Natural killer cell (primary cell): Measurements from ENCODE around the gene KAZN. TPM values are rescaled to one million over a fixed set of nuclear protein-coding genes. Genes with fewer than 3 reads are reported as not detected.
A peak's percentile ranks its signal among the peaks of the same experiment; 100 is the strongest.

ENCODE experiments used
- ATAC-seq, 3 donors: fragments of 150-1000 bp in 2 of 3; fragments of 200-7000 bp in 1 of 3; cut with Tn5 transposase; 1 replicate in 1 of 3; 2 replicates in 2 of 3; pipeline ENCODE4 v1.10.0; 2021; ENCODE audit warnings: mild to moderate bottlenecking in 2 of 3, moderate library complexity in 2 of 3
- DNase-seq, 2 donors: peaks; one replicate each; pipeline versions ENCODE4 v3.0.0 to v3.0.0-alpha.2; 2013 to 2021; ENCODE audit warnings: mixed read lengths in 1 of 2
- H3K27ac ChIP-seq: one replicate; pipeline ENCODE4 v1.5.1; 2013; ENCODE audit warnings: mild to moderate bottlenecking, low read length
- H3K27me3 ChIP-seq: one replicate; pipeline ENCODE4 v1.6.1; 2013; ENCODE audit warnings: low read length; ENCODE audit not compliant: control insufficient read depth, insufficient read depth
- H3K36me3 ChIP-seq: one replicate; pipeline ENCODE4 v1.6.1; 2013; ENCODE audit warnings: low read length; ENCODE audit not compliant: control insufficient read depth, insufficient read depth
- H3K4me1 ChIP-seq: one replicate; pipeline ENCODE4 v1.6.1; 2013; ENCODE audit warnings: low read length; ENCODE audit not compliant: control insufficient read depth, insufficient read depth
- H3K4me3 ChIP-seq: one replicate; pipeline ENCODE4 v1.5.1; 2013; ENCODE audit warnings: low read length
- H3K9me3 ChIP-seq: one replicate; pipeline ENCODE4 v1.6.1; 2013; ENCODE audit warnings: low read length; ENCODE audit not compliant: control insufficient read depth, insufficient read depth
- H3K27ac Mint-ChIP-seq, 2 donors: one replicate each; pipeline ENCODE4 v1.8.0; 2022; ENCODE audit warnings: mild to moderate bottlenecking in 2 of 2, mixed read lengths in 2 of 2, moderate library complexity in 1 of 2
- H3K27me3 Mint-ChIP-seq, 2 donors: one replicate each; pipeline ENCODE4 v1.8.0; 2022; ENCODE audit warnings: low read depth in 2 of 2, mixed read lengths in 2 of 2
- H3K36me3 Mint-ChIP-seq: one replicate; pipeline ENCODE4 v1.8.0; 2022; ENCODE audit warnings: mixed read lengths
- H3K4me1 Mint-ChIP-seq, 2 donors: one replicate each; pipeline ENCODE4 v1.8.0; 2022; ENCODE audit warnings: mixed read lengths in 2 of 2
- H3K4me3 Mint-ChIP-seq: one replicate; pipeline ENCODE4 v1.8.0; 2022; ENCODE audit warnings: mild to moderate bottlenecking, moderate library complexity, mixed read lengths
- H3K9me3 Mint-ChIP-seq, 2 donors: one replicate each; pipeline ENCODE4 v1.8.0; 2022; ENCODE audit warnings: mixed read lengths in 2 of 2
- WGBS: methylation state at CpG from one replicate; pipeline ENCODE4 v1.1.7; 2013; ENCODE audit warnings: missing lambda C conversion rate; ENCODE audit not compliant: insufficient coverage; 5-methylcytosine and 5-hydroxymethylcytosine counted together
- intact Hi-C: fragments of 100-400 bp; cut with micrococcal nuclease; formaldehyde crosslinking; loops from one replicate; pipeline ENCODE4 v1.14.2; 2022
- total RNA-seq, 4 donors: library from RNA; stranded (reverse); fragments of 120-200 nt in 1 of 4; gene quantifications; one replicate each; pipeline versions ENCODE4 v1.2.3 to v1.2.4, GENCODE V29; 2013 to 2022
- TF ChIP-seq, protein P1 (sequence below): fragments of 200-600 bp; IDR thresholded peaks from one replicate; pipeline ENCODE4 v1.8.0; 2022; ENCODE audit warnings: antibody characterized with exemption

Gene KAZN
- total RNA-seq, 3 donors from 2014 or later (not counting 1 experiment from before 2014, with no cell fraction given), result 1.2 to 2.0 (median 1.7) TPM

DNA sequence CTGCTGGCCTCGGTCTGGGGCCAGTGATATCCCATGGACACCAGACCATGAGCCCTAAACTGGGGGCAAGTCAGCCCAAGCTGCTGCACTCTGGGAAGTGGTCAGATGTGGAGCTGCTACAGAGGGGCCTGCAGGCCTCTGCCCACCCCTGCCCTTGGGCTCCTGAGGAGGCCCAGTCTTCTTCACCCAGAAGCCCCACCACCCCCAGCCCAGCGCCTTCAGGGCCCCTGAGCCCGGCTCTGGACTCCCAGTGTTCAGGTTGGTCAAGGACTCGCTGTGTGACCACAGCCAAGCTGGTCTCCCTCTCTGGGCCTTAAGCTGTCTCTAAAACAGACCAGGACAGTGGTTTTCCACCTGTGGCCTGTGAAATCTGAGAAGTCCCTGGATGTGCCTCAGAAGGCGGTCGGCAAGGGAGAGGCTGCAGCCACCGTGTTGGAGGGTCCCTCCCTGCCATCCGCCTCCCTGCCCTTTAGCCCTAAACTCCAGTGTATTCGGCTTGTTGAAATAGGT is 475.4 kb downstream of the KAZN start:
- H3K27me3 ChIP-seq, result no peaks in the 10 kb centered on the region
- no peak overlapping the region for H3K27ac Mint-ChIP-seq
- intact Hi-C loops, result no loop called here
- ATAC-seq (no peak), DNase-seq (no peak)
- H3K4me1 ChIP-seq, result peaks cover 15% of the 10 kb centered on the region
- 93% methylated on average over 9 of the region's 9 CpGs for WGBS
- H3K4me1 Mint-ChIP-seq, result peaks cover 17 to 58% of the 10 kb centered on the region in 2 donors
- H3K36me3 Mint-ChIP-seq, result no peaks in the 10 kb centered on the region
- no peak overlapping the region for H3K27ac ChIP-seq
- TF ChIP-seq, protein P1, sequence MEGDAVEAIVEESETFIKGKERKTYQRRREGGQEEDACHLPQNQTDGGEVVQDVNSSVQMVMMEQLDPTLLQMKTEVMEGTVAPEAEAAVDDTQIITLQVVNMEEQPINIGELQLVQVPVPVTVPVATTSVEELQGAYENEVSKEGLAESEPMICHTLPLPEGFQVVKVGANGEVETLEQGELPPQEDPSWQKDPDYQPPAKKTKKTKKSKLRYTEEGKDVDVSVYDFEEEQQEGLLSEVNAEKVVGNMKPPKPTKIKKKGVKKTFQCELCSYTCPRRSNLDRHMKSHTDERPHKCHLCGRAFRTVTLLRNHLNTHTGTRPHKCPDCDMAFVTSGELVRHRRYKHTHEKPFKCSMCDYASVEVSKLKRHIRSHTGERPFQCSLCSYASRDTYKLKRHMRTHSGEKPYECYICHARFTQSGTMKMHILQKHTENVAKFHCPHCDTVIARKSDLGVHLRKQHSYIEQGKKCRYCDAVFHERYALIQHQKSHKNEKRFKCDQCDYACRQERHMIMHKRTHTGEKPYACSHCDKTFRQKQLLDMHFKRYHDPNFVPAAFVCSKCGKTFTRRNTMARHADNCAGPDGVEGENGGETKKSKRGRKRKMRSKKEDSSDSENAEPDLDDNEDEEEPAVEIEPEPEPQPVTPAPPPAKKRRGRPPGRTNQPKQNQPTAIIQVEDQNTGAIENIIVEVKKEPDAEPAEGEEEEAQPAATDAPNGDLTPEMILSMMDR, result no peak
- H3K9me3 Mint-ChIP-seq, result no peaks in the 10 kb centered on the region
- H3K27me3 Mint-ChIP-seq, result peaks cover 0 to 11% of the 10 kb centered on the region in 2 donors
- no peaks in the 10 kb centered on the region for H3K9me3 ChIP-seq
- no peak overlapping the region for H3K4me3 Mint-ChIP-seq
- no peaks in the 10 kb centered on the region for H3K36me3 ChIP-seq
- no peak overlapping the region for H3K4me3 ChIP-seq

- H3K27ac ChIP-seq, result no peak overlapping the region
- TF ChIP-seq, protein P1, result no peak
- intact Hi-C loops, result no loop called here
- H3K4me3 Mint-ChIP-seq, result no peak overlapping the region
- H3K27me3 Mint-ChIP-seq, result peaks cover 0 to 14% of the 10 kb centered on the region in 2 donors
- H3K4me1 ChIP-seq, result peaks cover 24% of the 10 kb centered on the region
- WGBS, result 93% methylated on average over 6 of the region's 6 CpGs
- no peak for ATAC-seq
- no peaks in the 10 kb centered on the region for H3K9me3 ChIP-seq
- DNase-seq, result no peak
- no peak overlapping the region for H3K4me3 ChIP-seq
- H3K27ac Mint-ChIP-seq, result peak overlapping the region in 1 of 2 donors; percentile 62
- H3K27me3 ChIP-seq, result no peaks in the 10 kb centered on the region
- peaks cover 26 to 67% of the 10 kb centered on the region in 2 donors for H3K4me1 Mint-ChIP-seq
- H3K9me3 Mint-ChIP-seq, result no peaks in the 10 kb centered on the region
- no peaks in the 10 kb centered on the region for H3K36me3 Mint-ChIP-seq
- no peaks in the 10 kb centered on the region for H3K36me3 ChIP-seq
Measured at GRCh38 chr1:15075175-15075574, 476.7 kb downstream of the KAZN start.

DNA sequence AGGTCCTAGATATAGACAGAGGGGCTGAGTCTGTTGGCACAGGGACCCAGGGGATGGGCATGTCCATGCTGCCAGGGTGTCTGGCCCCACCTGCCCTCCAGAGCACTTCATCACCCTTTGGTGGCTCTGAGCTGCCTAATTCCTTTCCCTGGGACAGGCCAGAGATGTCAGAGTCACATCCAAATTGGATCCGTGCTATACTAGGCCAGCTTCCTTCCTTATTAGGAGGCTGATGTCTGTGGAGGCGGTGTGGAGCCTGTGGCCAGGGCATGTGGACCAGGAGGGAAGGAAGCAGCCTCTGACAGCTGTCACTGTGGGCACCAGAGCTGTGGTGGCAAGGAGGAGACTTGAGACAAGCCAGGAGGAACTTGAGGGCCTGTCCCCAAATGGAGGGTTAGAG is 477.3 kb downstream of the KAZN start:
- H3K27me3 ChIP-seq, result no peaks in the 10 kb centered on the region
- H3K27ac Mint-ChIP-seq, result peak overlapping the region in 1 of 2 donors; percentile 62
- TF ChIP-seq, protein P1, result no peak
- H3K4me3 Mint-ChIP-seq, result no peak overlapping the region
- H3K36me3 ChIP-seq, result no peaks in the 10 kb centered on the region
- intact Hi-C loops, result no loop called here
- peaks cover 30% of the 10 kb centered on the region for H3K4me1 ChIP-seq
- WGBS, result 31% methylated on average over 2 of the region's 2 CpGs
- H3K4me3 ChIP-seq, result no peak overlapping the region
- H3K27ac ChIP-seq, result no peak overlapping the region
- H3K36me3 Mint-ChIP-seq, result no peaks in the 10 kb centered on the region
- no peaks in the 10 kb centered on the region for H3K9me3 ChIP-seq
- ATAC-seq (no peak), DNase-seq (no peak)
- no peaks in the 10 kb centered on the region for H3K9me3 Mint-ChIP-seq
- H3K4me1 Mint-ChIP-seq, result peaks cover 32 to 73% of the 10 kb centered on the region in 2 donors
- peaks cover 0 to 15% of the 10 kb centered on the region in 2 donors for H3K27me3 Mint-ChIP-seq

- intact Hi-C loops, result no loop called here
- no peaks in the 10 kb centered on the region for H3K9me3 Mint-ChIP-seq
- H3K4me3 Mint-ChIP-seq, result no peak overlapping the region
- 82% methylated on average over 9 of the region's 9 CpGs for WGBS
- H3K27ac Mint-ChIP-seq, result peak overlapping the region in 1 of 2 donors; percentile 71
- Histone ChIP-seq H3K27me3 (no peaks in the 10 kb centered on the region), H3K27ac (no peak overlapping the region), H3K9me3 (no peaks in the 10 kb centered on the region), H3K4me3 (no peak overlapping the region), H3K4me1 (peaks cover 40% of the 10 kb centered on the region), H3K36me3 (no peaks in the 10 kb centered on the region)
- H3K36me3 Mint-ChIP-seq, result no peaks in the 10 kb centered on the region
- peaks cover 42 to 83% of the 10 kb centered on the region in 2 donors for H3K4me1 Mint-ChIP-seq
- ATAC-seq (peak in 1 of 3 donors; percentile 8), DNase-seq (no peak)
- peaks cover 2 to 25% of the 10 kb centered on the region in 2 donors for H3K27me3 Mint-ChIP-seq
- TF ChIP-seq, protein P1, result no peak
Measured at GRCh38 chr1:15076807-15077206, 478.3 kb downstream of the KAZN start.
